HG02973 (cell line): ENCODE measurements around the gene PCDH9.
"Not testable (repeated sequence)": the region's sequence is repeated elsewhere in the genome, so short reads cannot be mapped to it uniquely, and the experiment has no call there.

Experiments
- ATAC-seq: cut with Tn5 transposase; IDR thresholded peaks from one replicate; pipeline ENCODE4 v1.9.1; 2021; ENCODE audit warnings: moderate library complexity; ENCODE audit not compliant: unreplicated experiment

PCDH9 gene

DNA sequence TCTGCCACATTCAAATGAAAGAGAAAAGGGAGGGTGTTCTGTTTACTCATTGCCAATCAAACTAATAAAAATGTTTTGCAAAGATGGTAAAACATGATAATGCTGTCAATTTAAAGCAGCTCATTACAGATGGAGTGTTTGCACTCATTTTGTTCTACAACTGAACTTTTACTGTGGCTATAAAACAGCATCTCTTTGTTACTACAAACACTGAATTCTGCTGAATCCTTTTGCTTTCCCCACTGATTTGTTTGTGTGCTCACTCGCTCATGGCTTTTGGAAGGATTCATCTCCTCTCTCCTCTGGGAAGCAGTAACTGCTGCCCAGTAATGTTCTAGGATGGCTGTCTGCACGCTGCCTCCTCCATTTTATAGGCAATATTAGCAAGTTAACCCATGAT, 434.5 kb downstream of the PCDH9 start:
- ATAC-seq: no peak

DNA sequence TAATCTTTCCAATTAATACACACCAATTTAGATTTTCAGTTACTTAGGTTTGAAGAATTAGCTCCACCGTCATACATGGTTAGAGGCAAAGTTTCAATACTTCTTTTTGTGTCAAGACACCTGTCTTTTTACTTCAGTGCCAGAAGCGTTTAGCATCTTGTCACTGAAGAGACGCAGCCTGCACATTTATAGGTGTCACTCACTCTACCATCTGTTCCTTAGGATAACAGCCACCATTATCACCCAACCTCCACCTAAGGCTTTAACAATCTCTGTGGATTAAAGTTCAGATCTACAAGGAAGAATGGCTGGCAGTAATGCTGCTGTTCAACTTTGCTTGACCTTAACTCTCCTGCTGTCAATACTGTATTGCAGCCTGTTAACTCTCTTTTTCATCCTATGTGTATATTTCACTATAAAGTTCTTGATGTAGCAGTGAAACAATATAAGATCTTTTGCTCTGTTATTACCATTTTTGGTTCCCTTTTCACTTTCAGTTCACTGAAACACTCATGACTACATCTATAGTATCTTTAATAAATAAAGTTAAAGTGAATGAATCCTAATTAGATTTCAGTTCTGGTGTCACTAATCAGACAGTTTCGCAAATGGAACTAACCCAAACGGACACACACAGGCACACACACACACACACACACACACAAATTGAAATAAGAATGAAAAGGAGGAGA, 435.6 kb downstream of the PCDH9 start:
- no peak for ATAC-seq

- no peak for ATAC-seq
These were observed 439.3 kb downstream of the PCDH9 start for GRCh38 chr13:66790861-66791260.

DNA sequence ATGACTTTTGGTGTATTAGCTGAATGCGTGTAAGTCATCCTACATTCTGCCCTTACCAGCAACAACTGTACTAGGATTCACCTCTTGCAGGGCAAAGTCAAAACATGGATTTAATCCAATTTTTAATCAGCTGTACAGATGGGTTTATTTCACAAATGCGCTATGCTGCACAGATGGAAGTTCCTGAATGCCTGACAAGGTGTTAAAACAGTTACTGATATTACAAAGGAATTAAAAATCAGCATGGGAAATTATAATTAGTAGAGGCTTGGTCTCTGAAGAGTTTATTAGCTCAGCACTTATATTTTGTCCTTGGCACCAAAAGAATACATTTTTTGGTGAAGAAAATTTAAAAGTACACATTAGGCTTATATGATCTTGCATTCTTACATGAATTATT, 448.9 kb downstream of the PCDH9 start:
- ATAC-seq: no peak

- ATAC-seq: no peak
These were observed 449.3 kb downstream of the PCDH9 start for GRCh38 chr13:66780814-66781213.

DNA sequence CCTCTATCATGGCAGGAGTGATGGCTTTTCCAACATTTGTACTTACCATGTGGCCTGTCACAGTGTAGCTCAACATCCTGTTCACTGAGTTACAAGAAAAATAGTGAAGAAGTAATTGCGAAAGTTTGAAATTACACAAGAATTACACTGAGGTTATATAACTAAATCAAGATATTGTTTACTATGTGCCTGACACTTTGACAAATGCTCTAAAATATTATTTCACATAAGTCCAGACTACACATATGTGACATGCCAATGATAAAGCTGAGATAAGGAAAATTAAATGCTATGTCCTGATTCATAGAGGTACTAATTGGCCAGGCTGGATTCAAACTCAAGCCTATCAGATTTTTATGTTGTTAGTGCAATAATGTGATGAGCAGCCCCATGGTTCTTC, 451.7 kb downstream of the PCDH9 start:
- ATAC-seq: no peak

GRCh38 chr13:66775196-66775595, 454.9 kb downstream of the PCDH9 start:
- no peak for ATAC-seq

- ATAC-seq: no peak
These were observed 456.1 kb downstream of the PCDH9 start for GRCh38 chr13:66774046-66774445.

- no peak for ATAC-seq
These were observed 464.6 kb downstream of the PCDH9 start for GRCh38 chr13:66765559-66765958.

- ATAC-seq: not testable (repeated sequence)
These were observed 469.5 kb downstream of the PCDH9 start for GRCh38 chr13:66760678-66761077.

DNA sequence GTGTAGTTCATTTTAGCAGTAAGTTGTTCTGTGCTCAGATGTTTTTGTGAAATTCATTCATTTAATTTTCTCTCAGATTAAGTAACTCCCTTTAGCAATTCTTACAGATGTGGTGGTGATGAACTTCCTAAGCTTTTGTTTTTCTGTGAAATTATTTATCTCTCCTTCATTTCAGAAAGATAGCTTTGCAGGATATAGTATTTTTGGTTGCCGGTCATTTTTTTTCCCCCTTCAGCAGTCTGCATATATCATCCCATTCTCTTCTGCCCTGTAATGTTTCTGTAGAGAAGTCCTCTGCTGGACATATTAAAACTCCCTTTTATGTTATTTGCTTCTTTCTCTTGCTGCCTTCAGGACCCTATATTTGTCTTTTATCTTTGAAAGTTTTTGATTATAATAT, 470.2 kb downstream of the PCDH9 start:
- ATAC-seq: no peak

GRCh38 chr13:66751691-66752090, 478.4 kb downstream of the PCDH9 start:
- ATAC-seq: no peak

DNA sequence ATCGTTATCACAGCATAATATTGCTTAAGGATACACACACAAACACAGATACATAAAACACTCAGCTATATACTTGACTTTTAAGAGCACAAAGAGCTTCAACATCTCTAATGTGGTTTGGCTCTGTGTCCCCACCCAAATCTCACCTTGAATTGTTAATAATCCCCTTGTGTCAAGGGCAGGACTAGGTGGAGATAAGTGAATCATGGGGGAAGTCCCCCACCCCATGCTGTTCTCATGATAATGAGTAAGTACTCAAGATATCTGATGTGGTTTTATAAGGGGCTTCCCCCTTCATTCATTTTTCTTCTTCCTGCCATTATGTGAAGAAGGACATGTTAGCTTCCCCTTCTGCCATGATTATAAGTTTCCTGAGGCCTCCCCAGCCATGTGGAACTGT, 481.4 kb downstream of the PCDH9 start:
- ATAC-seq: no peak

GRCh38 chr13:66745307-66745706, 484.8 kb downstream of the PCDH9 start:
- ATAC-seq: no peak

GRCh38 chr13:66723576-66723975, 506.6 kb downstream of the PCDH9 start:
- no peak for ATAC-seq

- ATAC-seq: no peak
These were observed 513.6 kb downstream of the PCDH9 start for GRCh38 chr13:66716538-66716937.

GRCh38 chr13:66714795-66715194, 515.3 kb downstream of the PCDH9 start:
- ATAC-seq: no peak

DNA sequence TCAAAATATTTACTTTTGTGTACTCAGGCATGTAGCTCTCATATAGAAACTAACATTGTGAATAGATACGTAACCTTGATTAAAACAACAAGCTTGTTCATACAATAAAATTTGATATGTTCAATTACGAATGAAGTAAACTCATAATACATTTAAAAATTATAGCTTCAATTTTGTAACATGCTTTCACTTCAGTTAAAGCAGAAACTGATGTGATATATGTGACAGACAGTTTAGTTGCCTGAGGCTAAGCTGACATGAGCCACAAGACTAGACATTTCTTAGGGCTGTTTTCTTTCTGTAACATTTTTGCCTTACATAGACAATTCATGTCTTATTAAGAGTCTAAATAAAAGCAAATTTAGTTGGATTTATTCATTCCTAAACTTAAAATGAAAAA, 526.0 kb downstream of the PCDH9 start:
- ATAC-seq: no peak

DNA sequence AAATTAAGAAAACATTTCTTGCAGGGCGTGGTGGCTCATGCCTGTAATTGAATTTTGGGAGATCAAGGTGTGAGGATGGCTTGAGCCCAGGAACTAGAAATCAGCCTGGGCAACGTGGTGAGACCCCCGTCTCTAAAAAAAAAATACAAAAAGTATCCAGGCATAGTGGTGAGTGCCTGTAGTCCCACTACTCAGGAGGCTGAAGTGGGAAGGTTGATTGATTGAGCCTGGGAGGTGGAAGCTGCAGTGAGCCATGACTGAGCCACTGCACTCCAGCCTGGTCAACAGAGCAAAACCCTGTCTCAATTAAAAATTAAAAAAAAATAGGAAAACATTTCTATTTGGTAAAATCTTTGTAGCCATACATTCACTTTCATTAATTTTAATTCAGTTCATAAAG, 526.5 kb downstream of the PCDH9 start:
- ATAC-seq: no peak

DNA sequence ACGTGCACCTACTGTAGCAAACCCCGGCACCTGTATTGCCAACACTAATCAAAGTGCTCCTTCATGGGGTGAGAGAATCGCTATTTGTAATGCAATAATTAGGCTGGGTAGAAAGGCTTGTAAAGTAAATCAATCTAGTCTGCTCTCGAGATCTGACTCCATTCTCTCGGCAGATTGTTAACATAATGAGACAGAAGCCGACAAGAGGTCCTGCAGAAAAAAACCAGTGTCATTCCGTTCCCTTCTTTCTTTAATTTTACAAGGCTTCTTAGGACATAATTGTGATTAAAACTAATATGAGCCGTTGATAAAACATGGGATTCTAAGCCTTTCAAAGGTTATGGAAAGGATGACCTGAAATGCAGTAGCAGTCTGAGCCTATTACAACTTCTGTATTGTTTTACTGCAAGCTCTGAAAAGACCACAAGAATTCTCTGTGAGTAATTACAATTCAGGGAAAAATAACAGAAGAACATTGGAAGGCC, 530.0 kb downstream of the PCDH9 start:
- no peak for ATAC-seq

- ATAC-seq: no peak
These were observed 536.5 kb downstream of the PCDH9 start for GRCh38 chr13:66693656-66694055.

GRCh38 chr13:66691149-66691548, 539.0 kb downstream of the PCDH9 start:
- ATAC-seq: no peak

DNA sequence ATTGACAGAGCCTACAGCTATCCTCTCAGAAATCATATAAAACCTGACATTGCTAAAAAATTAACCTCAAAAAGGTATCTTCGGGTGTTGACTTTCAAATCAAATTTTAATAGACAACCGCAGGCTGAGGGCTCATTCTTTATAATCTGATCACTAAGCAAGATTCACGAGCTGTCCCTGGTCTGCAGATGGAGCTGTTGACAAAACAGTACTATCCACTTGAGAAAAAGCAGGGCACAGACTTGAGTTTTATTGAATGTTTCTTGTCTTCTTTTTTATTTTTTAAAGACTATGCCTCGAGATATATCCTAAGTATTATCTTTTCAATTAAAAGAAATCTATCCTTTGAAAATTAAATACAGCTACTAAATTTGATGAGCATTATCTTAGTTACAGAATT, 540.5 kb downstream of the PCDH9 start:
- no peak for ATAC-seq
